Uterus (tissue), 2 donors: ENCODE results near the gene GALNTL6.

ENCODE experiments used
- POLR2A ChIP-seq, 2 donors: fragments of 450-650 bp; IDR thresholded peaks; one replicate each; pipeline ENCODE4 v1.6.1; 2016; ENCODE audit warnings: antibody characterized with exemption in 2 of 2, mild to moderate bottlenecking in 1 of 2, moderate library complexity in 1 of 2
- TF ChIP-seq, protein P1 (sequence below), 4 experiments: fragments of 200-600 bp in 2 of 4; fragments of 450-650 bp in 2 of 4; sonication (generic) in 2 of 4; IDR thresholded peaks; one replicate each; pipeline ENCODE4 v1.5.1; 2016 to 2019; ENCODE audit warnings: antibody characterized with exemption in 4 of 4, mild to moderate bottlenecking in 2 of 4, moderate library complexity in 1 of 4

DNA sequence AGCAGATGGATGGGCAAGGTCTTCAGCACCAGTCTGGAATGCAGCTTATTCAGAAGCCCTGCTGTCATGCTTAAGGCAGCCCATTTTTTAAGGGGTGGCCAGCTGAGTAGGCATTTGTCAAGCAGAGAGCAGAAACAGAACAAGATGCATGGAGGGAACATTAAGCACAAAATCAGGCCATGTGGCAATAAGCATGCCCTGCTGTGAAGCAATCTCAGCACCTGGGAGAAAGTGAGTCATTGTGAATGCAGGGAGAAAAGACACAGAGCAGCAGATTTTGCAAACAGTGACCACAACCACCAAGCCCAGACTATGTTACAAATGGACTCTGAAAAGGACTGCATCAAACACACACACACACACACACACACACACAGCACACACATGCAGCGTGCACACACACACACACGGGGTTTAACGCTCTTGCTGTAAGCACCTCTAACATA is 1261.3 kb downstream of the GALNTL6 start:
- TF ChIP-seq, protein P1, sequence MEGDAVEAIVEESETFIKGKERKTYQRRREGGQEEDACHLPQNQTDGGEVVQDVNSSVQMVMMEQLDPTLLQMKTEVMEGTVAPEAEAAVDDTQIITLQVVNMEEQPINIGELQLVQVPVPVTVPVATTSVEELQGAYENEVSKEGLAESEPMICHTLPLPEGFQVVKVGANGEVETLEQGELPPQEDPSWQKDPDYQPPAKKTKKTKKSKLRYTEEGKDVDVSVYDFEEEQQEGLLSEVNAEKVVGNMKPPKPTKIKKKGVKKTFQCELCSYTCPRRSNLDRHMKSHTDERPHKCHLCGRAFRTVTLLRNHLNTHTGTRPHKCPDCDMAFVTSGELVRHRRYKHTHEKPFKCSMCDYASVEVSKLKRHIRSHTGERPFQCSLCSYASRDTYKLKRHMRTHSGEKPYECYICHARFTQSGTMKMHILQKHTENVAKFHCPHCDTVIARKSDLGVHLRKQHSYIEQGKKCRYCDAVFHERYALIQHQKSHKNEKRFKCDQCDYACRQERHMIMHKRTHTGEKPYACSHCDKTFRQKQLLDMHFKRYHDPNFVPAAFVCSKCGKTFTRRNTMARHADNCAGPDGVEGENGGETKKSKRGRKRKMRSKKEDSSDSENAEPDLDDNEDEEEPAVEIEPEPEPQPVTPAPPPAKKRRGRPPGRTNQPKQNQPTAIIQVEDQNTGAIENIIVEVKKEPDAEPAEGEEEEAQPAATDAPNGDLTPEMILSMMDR (IDR thresholded peaks at IDR 0.05), result no peak
- no peak for TF ChIP-seq POLR2A (IDR thresholded peaks at IDR 0.05)
